Activated CD8-positive, alpha-beta memory T cell treated with anti-CD3 and anti-CD28 coated beads, Interleukin-2, amount 50 U/mL, for 1 hour (primary cell): Measurements from ENCODE around the gene NOC3L.
"Not testable (repeated sequence)": the region's sequence is repeated elsewhere in the genome, so short reads cannot be mapped to it uniquely, and the experiment has no call there.

ENCODE experiments used
- DNase-seq: peaks from one replicate; pipeline ENCODE4 v3.0.0-alpha.2; 2020; ENCODE audit errors: extremely low read depth

The NOC3L gene, protein sequence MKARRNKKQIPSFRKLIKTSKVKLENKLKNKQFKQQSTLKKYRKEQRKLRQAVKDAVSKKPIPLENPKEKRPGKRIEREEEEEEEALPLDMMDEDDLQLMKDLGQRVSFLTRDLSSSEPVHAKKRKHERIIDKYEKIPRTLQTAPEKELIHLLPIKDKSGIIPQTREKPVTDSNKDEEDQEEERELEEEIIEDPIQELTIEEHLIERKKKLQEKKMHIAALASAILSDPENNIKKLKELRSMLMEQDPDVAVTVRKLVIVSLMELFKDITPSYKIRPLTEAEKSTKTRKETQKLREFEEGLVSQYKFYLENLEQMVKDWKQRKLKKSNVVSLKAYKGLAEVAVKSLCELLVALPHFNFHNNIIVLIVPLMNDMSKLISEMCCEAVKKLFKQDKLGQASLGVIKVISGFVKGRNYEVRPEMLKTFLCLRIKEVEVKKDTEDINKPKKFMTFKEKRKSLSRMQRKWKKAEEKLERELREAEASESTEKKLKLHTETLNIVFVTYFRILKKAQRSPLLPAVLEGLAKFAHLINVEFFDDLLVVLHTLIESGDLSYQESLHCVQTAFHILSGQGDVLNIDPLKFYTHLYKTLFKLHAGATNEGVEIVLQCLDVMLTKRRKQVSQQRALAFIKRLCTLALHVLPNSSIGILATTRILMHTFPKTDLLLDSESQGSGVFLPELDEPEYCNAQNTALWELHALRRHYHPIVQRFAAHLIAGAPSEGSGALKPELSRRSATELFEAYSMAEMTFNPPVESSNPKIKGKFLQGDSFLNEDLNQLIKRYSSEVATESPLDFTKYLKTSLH

DNA sequence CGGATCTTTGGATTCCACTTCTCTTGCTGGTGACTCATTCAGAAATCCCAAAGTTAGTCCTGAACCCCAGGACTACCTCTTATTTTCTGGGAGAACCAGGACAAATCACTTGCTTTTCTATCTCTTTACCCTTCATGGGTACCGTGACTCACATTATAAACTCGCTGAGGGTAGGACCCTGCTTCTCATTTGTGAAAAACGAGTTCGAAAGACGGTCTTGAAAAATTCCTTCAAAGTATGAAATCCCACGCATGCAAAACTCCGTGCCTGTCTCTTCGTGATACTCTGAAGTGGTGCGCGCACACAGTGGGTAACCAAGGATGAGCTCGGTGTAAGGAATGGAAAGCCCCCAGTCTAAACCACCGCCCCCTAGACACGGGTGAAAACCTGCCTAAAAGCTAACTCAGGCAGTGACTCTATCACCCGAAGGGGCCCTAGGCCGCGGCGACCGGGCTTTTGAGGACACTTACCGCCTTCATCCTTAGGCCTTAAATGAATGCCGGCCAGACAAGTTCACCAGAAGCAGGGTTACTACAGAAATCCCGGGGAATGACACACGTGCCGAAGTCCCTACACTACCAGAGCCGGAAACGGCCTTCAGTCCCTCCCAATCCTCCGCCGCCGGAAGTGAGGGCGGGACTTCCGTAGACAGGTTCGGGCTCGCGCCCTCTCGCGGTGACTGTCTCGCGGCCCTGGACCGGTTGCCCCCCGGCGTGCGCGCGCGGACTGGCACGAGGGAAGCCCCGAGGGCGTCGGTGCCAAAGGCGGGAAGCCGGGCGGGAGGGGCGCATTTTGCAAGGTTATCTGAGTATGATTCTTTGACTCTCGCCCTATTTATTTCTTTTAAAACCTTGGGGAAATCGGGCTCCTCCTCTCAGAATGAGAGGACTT, at the start of gene NOC3L:
Gene NOC3L, minus strand, starts transcription at position 580 of the 891 bp plus-strand sequence. Its CDS starts 101 bp downstream, at position 479.
- DNase-seq = peak; percentile 80

GRCh38 chr10:94412449-94412848, 49.7 kb upstream of the NOC3L start:
- no peak for DNase-seq

GRCh38 chr10:94411304-94411703, 48.6 kb upstream of the NOC3L start:
- DNase-seq = no peak

- DNase-seq = no peak
These were observed 46.4 kb upstream of the NOC3L start for GRCh38 chr10:94409021-94409657.

DNA sequence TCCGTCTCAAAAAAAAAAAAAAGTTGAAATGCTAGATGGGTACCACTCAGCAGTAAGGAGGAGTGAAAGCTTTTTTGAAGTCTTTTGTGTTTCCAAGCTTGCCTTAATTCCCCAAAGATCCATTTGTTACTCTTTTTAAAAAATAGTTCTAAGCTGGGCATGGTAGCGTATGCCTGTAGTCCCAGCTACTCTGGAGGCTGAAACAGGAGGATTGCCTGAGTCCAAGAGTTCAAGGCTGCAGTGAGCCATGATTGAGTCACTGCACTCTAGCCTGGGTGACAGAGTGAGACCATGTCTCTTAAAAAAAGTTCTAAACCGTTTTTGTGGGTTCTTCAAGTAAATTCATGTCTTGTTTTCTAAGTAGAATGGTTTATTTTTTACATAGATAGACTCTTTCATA, 44.9 kb upstream of the NOC3L start:
- DNase-seq = no peak

DNA sequence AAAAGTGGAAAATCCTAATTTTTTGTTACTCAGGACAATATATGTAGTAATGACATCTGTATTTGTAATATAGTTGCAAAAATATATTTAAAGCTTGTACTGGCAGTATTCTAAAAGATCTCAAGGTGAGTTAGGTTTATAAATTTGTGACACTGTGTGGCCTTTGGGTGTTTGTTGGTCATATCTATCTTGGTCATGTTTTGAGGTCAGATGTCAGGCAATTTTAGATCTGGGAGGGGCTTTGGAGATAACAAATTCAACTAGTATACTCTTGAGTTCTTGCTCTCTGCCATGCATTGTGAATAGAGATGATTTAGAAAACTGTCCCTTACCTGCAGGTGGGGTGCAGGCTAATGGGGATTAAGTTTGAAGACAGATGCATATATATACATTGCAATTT, 42.7 kb upstream of the NOC3L start:
- DNase-seq = no peak

GRCh38 chr10:94403380-94404213, 40.9 kb upstream of the NOC3L start:
- DNase-seq = no peak

GRCh38 chr10:94402843-94403379, 40.2 kb upstream of the NOC3L start:
- no peak for DNase-seq

DNA sequence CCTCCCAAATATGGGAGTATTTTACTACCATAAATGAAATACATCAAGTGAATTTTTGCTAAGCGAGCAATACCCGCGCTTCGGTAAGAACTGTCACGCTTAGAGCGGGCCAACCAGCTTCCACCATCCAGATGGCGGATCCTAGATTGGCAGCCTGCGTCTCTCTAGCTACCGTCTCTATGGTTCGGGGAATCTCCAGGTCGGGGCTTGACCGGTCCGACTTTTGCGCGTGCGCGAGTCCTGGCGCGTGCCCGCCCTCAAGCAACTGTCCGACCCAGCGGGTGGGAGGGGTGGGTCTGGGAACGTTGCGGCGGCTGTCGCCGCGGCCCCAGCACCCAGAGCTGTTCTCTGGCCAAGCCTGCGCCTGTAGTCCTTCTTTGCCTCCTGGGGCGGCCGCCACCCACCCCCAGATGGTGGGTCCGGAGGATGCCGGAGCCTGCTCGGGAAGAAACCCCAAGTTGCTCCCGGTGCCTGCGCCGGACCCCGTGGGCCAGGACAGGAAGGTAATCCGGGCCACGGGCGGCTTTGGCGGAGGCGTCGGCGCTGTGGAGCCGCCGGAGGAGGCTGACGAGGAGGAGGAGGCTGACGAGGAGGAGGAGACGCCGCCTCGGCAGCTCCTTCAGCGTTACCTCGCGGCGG, 39.6 kb upstream of the NOC3L start, which contains the start of gene TBC1D12:
Gene TBC1D12, plus strand, starts transcription at position 338 of the 639 bp plus-strand sequence. Its CDS starts 73 bp downstream, at position 411.
- DNase-seq = no peak

- DNase-seq = no peak
These were observed 36.0 kb upstream of the NOC3L start for GRCh38 chr10:94398762-94399161.

GRCh38 chr10:94397549-94398370, 35.0 kb upstream of the NOC3L start:
- no peak for DNase-seq

GRCh38 chr10:94392117-94392516, 29.4 kb upstream of the NOC3L start:
- DNase-seq = not testable (repeated sequence)

DNA sequence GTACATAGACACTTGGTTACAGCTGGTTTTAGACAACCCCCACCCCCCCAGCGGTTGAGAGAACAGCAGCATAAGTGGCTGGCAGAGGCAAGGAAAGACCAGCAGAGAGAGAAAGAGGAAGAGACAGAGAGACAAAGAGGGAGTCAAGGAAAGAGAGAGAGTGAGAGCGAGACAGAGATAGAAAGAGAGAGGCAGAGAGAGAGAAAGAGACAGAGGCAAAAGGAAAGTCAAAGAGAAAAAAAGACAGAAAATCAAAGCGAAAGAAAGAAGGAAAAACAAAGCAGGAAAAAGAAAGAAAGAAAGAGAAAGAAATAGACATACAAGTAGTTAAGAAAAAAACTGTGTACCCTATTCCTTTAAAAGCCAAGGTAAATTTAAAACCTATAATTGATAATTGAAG, 23.0 kb upstream of the NOC3L start:
- DNase-seq = not testable (repeated sequence)

DNA sequence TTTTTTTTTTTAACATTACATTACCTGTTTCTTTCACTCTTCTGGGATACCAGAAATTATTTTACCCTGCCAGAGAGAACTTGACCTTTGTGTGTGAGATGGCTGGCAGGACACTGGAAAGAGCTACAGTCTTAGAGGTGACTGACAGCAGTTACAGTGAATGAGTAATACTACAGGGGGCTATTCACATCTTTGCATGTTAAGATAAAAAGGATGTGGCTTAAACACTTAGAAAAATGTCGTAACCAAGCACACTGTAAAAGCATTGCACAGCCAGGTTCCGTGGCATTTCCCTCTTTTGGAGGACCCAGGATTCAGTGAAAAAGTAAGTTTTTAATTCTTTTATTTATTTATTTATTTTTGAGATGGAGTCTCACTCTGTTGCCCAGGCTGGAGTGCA, 20.8 kb upstream of the NOC3L start:
- no peak for DNase-seq

GRCh38 chr10:94376865-94377264, 14.1 kb upstream of the NOC3L start:
- DNase-seq = no peak

GRCh38 chr10:94375374-94375773, 12.6 kb upstream of the NOC3L start:
- DNase-seq = no peak

DNA sequence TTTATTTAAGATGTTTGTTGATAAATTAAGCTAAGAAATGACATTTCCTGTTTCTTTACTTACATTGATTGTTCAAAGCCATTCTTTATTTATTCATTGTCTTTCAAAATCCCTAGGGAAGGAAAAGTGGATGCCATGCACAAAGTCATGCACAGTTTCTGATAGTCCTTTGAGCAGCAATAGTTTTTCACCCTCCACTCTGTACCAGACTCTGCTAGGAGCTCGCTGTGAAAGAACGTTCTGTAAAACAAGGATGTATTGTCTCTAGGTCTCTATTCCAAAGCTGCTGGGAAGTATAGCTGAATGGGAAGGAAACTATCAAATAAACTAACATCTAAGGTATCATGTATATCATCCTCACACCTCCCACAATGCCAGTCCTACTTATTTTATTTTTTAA, 7.8 kb upstream of the NOC3L start:
- DNase-seq = no peak

DNA sequence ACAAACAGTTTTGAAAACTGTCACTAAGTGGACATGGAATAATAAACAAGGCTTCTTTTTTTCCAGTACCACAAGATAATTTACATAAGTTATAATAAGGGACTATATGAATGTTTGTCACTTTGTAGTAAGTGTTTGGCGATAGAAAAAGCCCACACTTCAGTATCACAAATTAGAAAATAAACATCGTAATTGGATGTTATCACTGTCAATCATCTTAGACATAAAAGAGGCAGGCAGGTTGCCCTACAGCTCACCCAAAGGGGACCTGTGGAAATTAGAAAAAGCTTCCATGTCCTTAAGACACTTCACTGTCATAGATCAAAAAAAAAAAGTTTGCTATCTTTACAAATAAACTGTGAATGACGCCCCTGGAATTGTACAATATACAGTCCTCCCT, 3.6 kb upstream of the NOC3L start:
- DNase-seq = no peak

DNA sequence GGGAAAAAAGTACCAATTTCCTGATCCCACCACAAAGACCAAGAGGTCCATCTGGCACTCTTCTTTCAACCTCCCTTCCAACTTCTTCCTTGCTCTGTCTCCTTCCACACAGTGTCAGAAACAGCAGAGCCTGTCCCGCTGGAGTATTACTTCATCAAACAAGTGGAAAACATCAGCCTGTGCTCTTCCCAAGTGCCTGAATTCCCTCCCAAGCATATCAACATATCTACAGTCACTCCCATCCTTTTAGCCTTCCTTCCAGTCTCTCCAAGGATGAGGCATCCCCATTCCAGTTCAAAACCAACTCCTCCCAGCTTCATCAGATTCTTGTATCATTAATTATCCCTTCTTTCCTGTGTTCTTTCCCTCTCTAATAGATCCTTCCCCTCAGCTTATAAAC, 1.7 kb upstream of the NOC3L start:
- DNase-seq = no peak
